ENCODE results near the gene TLR7.

- TF ChIP-seq, protein P1, sequence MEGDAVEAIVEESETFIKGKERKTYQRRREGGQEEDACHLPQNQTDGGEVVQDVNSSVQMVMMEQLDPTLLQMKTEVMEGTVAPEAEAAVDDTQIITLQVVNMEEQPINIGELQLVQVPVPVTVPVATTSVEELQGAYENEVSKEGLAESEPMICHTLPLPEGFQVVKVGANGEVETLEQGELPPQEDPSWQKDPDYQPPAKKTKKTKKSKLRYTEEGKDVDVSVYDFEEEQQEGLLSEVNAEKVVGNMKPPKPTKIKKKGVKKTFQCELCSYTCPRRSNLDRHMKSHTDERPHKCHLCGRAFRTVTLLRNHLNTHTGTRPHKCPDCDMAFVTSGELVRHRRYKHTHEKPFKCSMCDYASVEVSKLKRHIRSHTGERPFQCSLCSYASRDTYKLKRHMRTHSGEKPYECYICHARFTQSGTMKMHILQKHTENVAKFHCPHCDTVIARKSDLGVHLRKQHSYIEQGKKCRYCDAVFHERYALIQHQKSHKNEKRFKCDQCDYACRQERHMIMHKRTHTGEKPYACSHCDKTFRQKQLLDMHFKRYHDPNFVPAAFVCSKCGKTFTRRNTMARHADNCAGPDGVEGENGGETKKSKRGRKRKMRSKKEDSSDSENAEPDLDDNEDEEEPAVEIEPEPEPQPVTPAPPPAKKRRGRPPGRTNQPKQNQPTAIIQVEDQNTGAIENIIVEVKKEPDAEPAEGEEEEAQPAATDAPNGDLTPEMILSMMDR (IDR thresholded peaks at IDR 0.05) = no peak
- no peak for TF ChIP-seq POLR2AphosphoS5 (IDR thresholded peaks at IDR 0.05)
- no peak for TF ChIP-seq POLR2A (IDR thresholded peaks at IDR 0.05; ENCODE audit: low read depth)
- no peak for TF ChIP-seq EP300 (IDR thresholded peaks at IDR 0.05)
Observed at GRCh38 chrX:12896935-12897334, 30.1 kb downstream of the TLR7 start.
